ENCODE results near the gene HPS3.

DNA sequence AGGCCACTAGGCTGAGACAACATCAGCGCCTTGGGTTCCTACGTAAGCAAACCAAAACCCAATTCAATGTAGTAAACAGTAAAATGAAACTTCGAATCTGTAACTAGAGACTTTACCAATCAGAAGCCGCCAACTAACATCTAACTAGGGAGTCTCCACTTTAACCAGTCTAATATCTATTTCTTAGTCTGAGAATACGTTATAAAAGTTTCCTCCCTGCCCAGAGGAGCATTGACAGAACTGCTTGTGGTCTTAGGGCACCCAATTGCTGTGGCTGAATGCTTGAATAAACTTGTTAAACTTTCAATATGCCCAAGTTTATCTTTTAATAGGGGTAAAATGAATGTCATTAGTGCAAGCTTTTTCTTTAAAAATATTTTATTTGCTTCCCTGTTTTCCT, 87.9 kb downstream of the HPS3 start:
- TF ChIP-seq, protein P1, sequence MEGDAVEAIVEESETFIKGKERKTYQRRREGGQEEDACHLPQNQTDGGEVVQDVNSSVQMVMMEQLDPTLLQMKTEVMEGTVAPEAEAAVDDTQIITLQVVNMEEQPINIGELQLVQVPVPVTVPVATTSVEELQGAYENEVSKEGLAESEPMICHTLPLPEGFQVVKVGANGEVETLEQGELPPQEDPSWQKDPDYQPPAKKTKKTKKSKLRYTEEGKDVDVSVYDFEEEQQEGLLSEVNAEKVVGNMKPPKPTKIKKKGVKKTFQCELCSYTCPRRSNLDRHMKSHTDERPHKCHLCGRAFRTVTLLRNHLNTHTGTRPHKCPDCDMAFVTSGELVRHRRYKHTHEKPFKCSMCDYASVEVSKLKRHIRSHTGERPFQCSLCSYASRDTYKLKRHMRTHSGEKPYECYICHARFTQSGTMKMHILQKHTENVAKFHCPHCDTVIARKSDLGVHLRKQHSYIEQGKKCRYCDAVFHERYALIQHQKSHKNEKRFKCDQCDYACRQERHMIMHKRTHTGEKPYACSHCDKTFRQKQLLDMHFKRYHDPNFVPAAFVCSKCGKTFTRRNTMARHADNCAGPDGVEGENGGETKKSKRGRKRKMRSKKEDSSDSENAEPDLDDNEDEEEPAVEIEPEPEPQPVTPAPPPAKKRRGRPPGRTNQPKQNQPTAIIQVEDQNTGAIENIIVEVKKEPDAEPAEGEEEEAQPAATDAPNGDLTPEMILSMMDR (conservative IDR thresholded peaks at IDR 0.05; ENCODE audit: low read length): no peak
- no peak for TF ChIP-seq EZH2phosphoT487 (IDR thresholded peaks at IDR 0.05; ENCODE audit: borderline replicate concordance, low read depth, low read length)

Measured in OCI-LY7 (cell line).